Activated CD4-positive, alpha-beta T cell treated with anti-CD3 and anti-CD28 coated beads, Interleukin-2, amount 10 ng/mL, durations not matched to agents 24 days and 14 days (primary cell): ENCODE results near the gene ZNF512B. TPM values are rescaled to one million over a fixed set of nuclear protein-coding genes. Genes with fewer than 3 reads are reported as not detected.
"Not testable (repeated sequence)": the region's sequence is repeated elsewhere in the genome, so short reads cannot be mapped to it uniquely, and the experiment has no call there.

Experiments used
- DNase-seq: peaks from one replicate; pipeline ENCODE4 v3.0.0; 2022
- H3K27ac Mint-ChIP-seq: one replicate; pipeline ENCODE4 v1.8.0; 2022; ENCODE audit warnings: mild to moderate bottlenecking, mixed read lengths
- H3K27me3 Mint-ChIP-seq: one replicate; pipeline ENCODE4 v1.8.0; 2022; ENCODE audit warnings: mixed read lengths
- H3K36me3 Mint-ChIP-seq: one replicate; pipeline ENCODE4 v1.8.0; 2022; ENCODE audit warnings: low read depth, mild to moderate bottlenecking, mixed read lengths
- H3K4me1 Mint-ChIP-seq: one replicate; pipeline ENCODE4 v1.8.0; 2021; ENCODE audit warnings: mixed read lengths
- H3K4me3 Mint-ChIP-seq: one replicate; pipeline ENCODE4 v1.8.0; 2022; ENCODE audit warnings: mild to moderate bottlenecking, moderate library complexity, mixed read lengths
- H3K9me3 Mint-ChIP-seq: one replicate; pipeline ENCODE4 v1.8.0; 2021; ENCODE audit warnings: mixed read lengths
- intact Hi-C: fragments of 100-400 bp; cut with micrococcal nuclease; formaldehyde crosslinking; loops from one replicate; pipeline ENCODE4 v1.15.1; 2023
- total RNA-seq: library from RNA; stranded (reverse); gene quantifications from 2 replicates; pipeline ENCODE4 v1.2.3, GENCODE V29; 2022

ZNF512B gene
- total RNA-seq, 1 donor from 2014 or later: 26.0 TPM

GRCh38 chr20:63980806-63981728 is 11.3 kb upstream of the ZNF512B start, which contains the start of gene PRPF6:
TSS of gene PRPF6 (plus strand) at chr20:63981132. CDS start at chr20:63981246, 114 bp downstream.
- intact Hi-C loops: loop anchor here (1.0 to 5.0 kb wide), 7 partner anchors 25 to 354 kb away; partner anchors contain the start of genes DNAJC5, GMEB2, TCEA2 and TPD52L2
- Mint-ChIP-seq H3K36me3 (peaks cover 43% of the 10 kb centered on the region), H3K4me3 (peak within 1 kb of the TSS; percentile 99), H3K9me3 (no peaks in the 10 kb centered on the region), H3K27me3 (no peaks in the 10 kb centered on the region), H3K27ac (peak within 1 kb of the TSS; percentile 100), H3K4me1 (peaks cover 58% of the 10 kb centered on the region)
- DNase-seq: peak; percentile 99

- Mint-ChIP-seq H3K27me3 (no peaks in the 10 kb centered on the region), H3K4me3 (peak overlapping the region; percentile 99), H3K9me3 (no peaks in the 10 kb centered on the region), H3K36me3 (peaks cover 40% of the 10 kb centered on the region), H3K27ac (peak overlapping the region; percentile 100), H3K4me1 (peaks cover 60% of the 10 kb centered on the region)
- intact Hi-C loops: loop anchor here (1.0 to 5.0 kb wide), 6 partner anchors 58 to 354 kb away; partner anchors contain the start of genes DNAJC5, GMEB2, TCEA2 and TPD52L2
- DNase-seq: no peak
Observed at GRCh38 chr20:63980317-63980805, 10.6 kb upstream of the ZNF512B start.

- H3K27me3 Mint-ChIP-seq: no peaks in the 10 kb centered on the region
- peaks cover 61% of the 10 kb centered on the region for H3K4me1 Mint-ChIP-seq
- DNase-seq: peak; percentile 90
- H3K27ac Mint-ChIP-seq: peak within 1 kb of the TSS; percentile 100
- H3K9me3 Mint-ChIP-seq: no peaks in the 10 kb centered on the region
- H3K4me3 Mint-ChIP-seq: peak within 1 kb of the TSS; percentile 99
- intact Hi-C loops: loop anchor here (1.0 to 10.0 kb wide), 8 partner anchors 59 to 442 kb away; partner anchors contain the start of genes DNAJC5, GMEB2, LIME1 and PTK6
- peaks cover 41% of the 10 kb centered on the region for H3K36me3 Mint-ChIP-seq
Observed at GRCh38 chr20:63979557-63980316, 10.0 kb upstream of the ZNF512B start, which contains the start of gene SAMD10. TSS of gene SAMD10 (minus strand) at chr20:63979642. CDS start at chr20:63979467, 175 bp downstream.

GRCh38 chr20:63979229-63979556 is 9.5 kb upstream of the ZNF512B start:
- peak overlapping the region; percentile 87 for H3K4me3 Mint-ChIP-seq

GRCh38 chr20:63978319-63979228 is 8.8 kb upstream of the ZNF512B start:
- H3K4me1 Mint-ChIP-seq: peaks cover 61% of the 10 kb centered on the region
- H3K27me3 Mint-ChIP-seq: no peaks in the 10 kb centered on the region
- H3K27ac Mint-ChIP-seq: peak overlapping the region; percentile 92
- H3K9me3 Mint-ChIP-seq: no peaks in the 10 kb centered on the region
- intact Hi-C loops: loop anchor here (5.0 to 10.0 kb wide), 2 partner anchors 244 to 441 kb away; partner anchors contain the start of genes LIME1, PTK6 and SLC2A4RG
- peak; percentile 92 for DNase-seq
- peaks cover 41% of the 10 kb centered on the region for H3K36me3 Mint-ChIP-seq
- peak overlapping the region; percentile 87 for H3K4me3 Mint-ChIP-seq

More at GRCh38 chr20:63979229-63979556, 9.5 kb upstream of the ZNF512B start:
- peak overlapping the region; percentile 92 for H3K27ac Mint-ChIP-seq
- intact Hi-C loops: loop anchor here (5.0 to 10.0 kb wide), 2 partner anchors 244 to 442 kb away; partner anchors contain the start of genes LIME1, PTK6 and SLC2A4RG
- peaks cover 57% of the 10 kb centered on the region for H3K4me1 Mint-ChIP-seq
- peaks cover 38% of the 10 kb centered on the region for H3K36me3 Mint-ChIP-seq
- no peaks in the 10 kb centered on the region for H3K27me3 Mint-ChIP-seq
- DNase-seq: no peak
- no peaks in the 10 kb centered on the region for H3K9me3 Mint-ChIP-seq

- intact Hi-C loops: loop anchor here (5.0 to 10.0 kb wide), 2 partner anchors 243 to 441 kb away; partner anchors contain the start of genes LIME1, PTK6 and SLC2A4RG
- H3K4me3 Mint-ChIP-seq: peak overlapping the region; percentile 87
- H3K9me3 Mint-ChIP-seq: no peaks in the 10 kb centered on the region
- peaks cover 59% of the 10 kb centered on the region for H3K4me1 Mint-ChIP-seq
- peak overlapping the region; percentile 92 for H3K27ac Mint-ChIP-seq
- peaks cover 39% of the 10 kb centered on the region for H3K36me3 Mint-ChIP-seq
- peak; percentile 86 for DNase-seq
- no peaks in the 10 kb centered on the region for H3K27me3 Mint-ChIP-seq
Observed at GRCh38 chr20:63977739-63978276, 8.1 kb upstream of the ZNF512B start.

- H3K36me3 Mint-ChIP-seq: peaks cover 34% of the 10 kb centered on the region
- DNase-seq: peak; percentile 64
- H3K4me1 Mint-ChIP-seq: peaks cover 54% of the 10 kb centered on the region
- peak overlapping the region; percentile 92 for H3K27ac Mint-ChIP-seq
- H3K27me3 Mint-ChIP-seq: no peaks in the 10 kb centered on the region
- no peaks in the 10 kb centered on the region for H3K9me3 Mint-ChIP-seq
- intact Hi-C loops: loop anchor here (5.0 to 10.0 kb wide), 2 partner anchors 242 to 440 kb away; partner anchors contain the start of genes LIME1, PTK6 and SLC2A4RG
- peak overlapping the region; percentile 87 for H3K4me3 Mint-ChIP-seq
Observed at GRCh38 chr20:63976980-63977738, 7.4 kb upstream of the ZNF512B start.

- Mint-ChIP-seq H3K4me1 (peaks cover 50% of the 10 kb centered on the region), H3K4me3 (peak overlapping the region; percentile 87), H3K27ac (peak overlapping the region; percentile 80), H3K36me3 (peaks cover 31% of the 10 kb centered on the region)
- not testable (repeated sequence) for H3K9me3 Mint-ChIP-seq, H3K27me3 Mint-ChIP-seq, DNase-seq
- intact Hi-C loops: loop anchor here (5.0 to 10.0 kb wide), 2 partner anchors 242 to 439 kb away; partner anchors contain the start of genes LIME1, PTK6 and SLC2A4RG
Observed at GRCh38 chr20:63976511-63976910, 6.8 kb upstream of the ZNF512B start.

- Mint-ChIP-seq H3K4me3 (no peak overlapping the region), H3K4me1 (peaks cover 42% of the 10 kb centered on the region), H3K9me3 (no peaks in the 10 kb centered on the region), H3K27me3 (no peaks in the 10 kb centered on the region), H3K36me3 (peaks cover 29% of the 10 kb centered on the region), H3K27ac (no peak overlapping the region)
- peak; percentile 57 for DNase-seq
- intact Hi-C loops: loop anchor here (5.0 to 10.0 kb wide), 2 partner anchors 240 to 437 kb away; partner anchors contain the start of genes LIME1, PTK6 and SLC2A4RG
Observed at GRCh38 chr20:63974402-63975200, 4.9 kb upstream of the ZNF512B start.

- DNase-seq: peak; percentile 94
- Mint-ChIP-seq H3K4me3 (no peak overlapping the region), H3K36me3 (peaks cover 32% of the 10 kb centered on the region), H3K27me3 (no peaks in the 10 kb centered on the region), H3K4me1 (peaks cover 44% of the 10 kb centered on the region), H3K27ac (peak overlapping the region; percentile 4), H3K9me3 (no peaks in the 10 kb centered on the region)
- intact Hi-C loops: loop anchor here (10.0 kb wide), 1 partner anchor 239 kb away; the partner anchor contains the start of genes LIME1 and SLC2A4RG
Observed at GRCh38 chr20:63973636-63974401, 4.1 kb upstream of the ZNF512B start.
